Measurements from ENCODE around the gene SYNPO2.
"Not testable (repeated sequence)": the region's sequence is repeated elsewhere in the genome, so short reads cannot be mapped to it uniquely, and the experiment has no call there.

Gene SYNPO2

GRCh38 chr4:119017636-119018035, 129.0 kb downstream of the SYNPO2 start:
- Histone ChIP-seq H3K36me3 (ENCODE audit: control insufficient read depth in 1 of 2, insufficient read depth in 2 of 2, low read depth in 1 of 2, low read length in 2 of 2) (no peaks in the 10 kb centered on the region), H2AK5ac (ENCODE audit: low read length, severe bottlenecking) (no peak overlapping the region), H3K4ac (ENCODE audit: low read depth in 1 of 2, low read length in 2 of 2) (no peak overlapping the region), H2BK5ac (ENCODE audit: low read depth, low read length, poor library complexity, severe bottlenecking) (no peak overlapping the region), H3K4me2 (ENCODE audit: low read length, poor library complexity, severe bottlenecking) (no peak overlapping the region), H4K91ac (ENCODE audit: low read length) (no peak overlapping the region), H3K9me3 (ENCODE audit: control insufficient read depth, low read length) (no peaks in the 10 kb centered on the region), H3K14ac (ENCODE audit: low read length in 2 of 2) (no peak overlapping the region), H3K27me3 (ENCODE audit: control insufficient read depth in 1 of 2, insufficient read depth in 1 of 2, low read length in 2 of 2) (no peaks in the 10 kb centered on the region), H3K4me3 (ENCODE audit: insufficient read depth in 1 of 2, low read depth in 1 of 2, low read length in 2 of 2) (no peak overlapping the region), H3K4me1 (ENCODE audit: control insufficient read depth, insufficient read depth, low read depth, low read length) (no peaks in the 10 kb centered on the region), H3K23ac (ENCODE audit: low read length in 2 of 2) (no peak overlapping the region), H3K9ac (ENCODE audit: low read length) (no peak overlapping the region), H2BK15ac (ENCODE audit: low read depth, poor library complexity, severe bottlenecking) (no peak overlapping the region), H2BK12ac (ENCODE audit: low read length in 2 of 2) (no peak overlapping the region), H2BK120ac (ENCODE audit: low read depth, low read length) (no peak overlapping the region), H3K18ac (ENCODE audit: low read depth in 1 of 2, low read length in 2 of 2) (no peak overlapping the region), H4K8ac (ENCODE audit: low read length) (no peak overlapping the region), H3K27ac (ENCODE audit: low read length, poor library complexity, severe bottlenecking) (no peak overlapping the region), H2AFZ (ENCODE audit: low read depth, low read length) (no peak overlapping the region), H3K79me1 (replicated peaks; ENCODE audit: low read length, poor library complexity, severe bottlenecking) (no peaks in the 10 kb centered on the region)
- WGBS: no CpG with 5 or more reads among the region's 2 CpGs
- no peak for DNase-seq

- peak; percentile 68 for DNase-seq
- H3K4me2 ChIP-seq (ENCODE audit: low read length, poor library complexity, severe bottlenecking): no peak overlapping the region
- no peak overlapping the region for H2AK5ac ChIP-seq (ENCODE audit: low read length, severe bottlenecking)
- no peak overlapping the region for H4K91ac ChIP-seq (ENCODE audit: low read length)
- no peak overlapping the region for H3K14ac ChIP-seq (ENCODE audit: low read length in 2 of 2)
- no peaks in the 10 kb centered on the region for H3K4me1 ChIP-seq (ENCODE audit: control insufficient read depth, insufficient read depth, low read depth, low read length)
- no peaks in the 10 kb centered on the region for H3K9me3 ChIP-seq (ENCODE audit: control insufficient read depth, low read length)
- no peak overlapping the region for H3K9ac ChIP-seq (ENCODE audit: low read length)
- no peak overlapping the region for H3K27ac ChIP-seq (ENCODE audit: low read length, poor library complexity, severe bottlenecking)
- H3K79me1 ChIP-seq (replicated peaks; ENCODE audit: low read length, poor library complexity, severe bottlenecking): no peaks in the 10 kb centered on the region
- H3K23ac ChIP-seq (ENCODE audit: low read length in 2 of 2): no peak overlapping the region
- WGBS: 7% methylated on average over 1 of the region's 1 CpG
- no peaks in the 10 kb centered on the region for H3K27me3 ChIP-seq (ENCODE audit: control insufficient read depth in 1 of 2, insufficient read depth in 1 of 2, low read length in 2 of 2)
- H2BK5ac ChIP-seq (ENCODE audit: low read depth, low read length, poor library complexity, severe bottlenecking): no peak overlapping the region
- no peaks in the 10 kb centered on the region for H3K36me3 ChIP-seq (ENCODE audit: control insufficient read depth in 1 of 2, insufficient read depth in 2 of 2, low read depth in 1 of 2, low read length in 2 of 2)
- H2BK120ac ChIP-seq (ENCODE audit: low read depth, low read length): no peak overlapping the region
- no peak overlapping the region for H3K18ac ChIP-seq (ENCODE audit: low read depth in 1 of 2, low read length in 2 of 2)
- H3K4me3 ChIP-seq (ENCODE audit: insufficient read depth in 1 of 2, low read depth in 1 of 2, low read length in 2 of 2): no peak overlapping the region
- no peak overlapping the region for H4K8ac ChIP-seq (ENCODE audit: low read length)
- H2BK12ac ChIP-seq (ENCODE audit: low read length in 2 of 2): no peak overlapping the region
- H2BK15ac ChIP-seq (ENCODE audit: low read depth, poor library complexity, severe bottlenecking): no peak overlapping the region
- no peak overlapping the region for H3K4ac ChIP-seq (ENCODE audit: low read depth in 1 of 2, low read length in 2 of 2)
- H2AFZ ChIP-seq (ENCODE audit: low read depth, low read length): no peak overlapping the region
Measured at GRCh38 chr4:119020158-119020557, 131.5 kb downstream of the SYNPO2 start.

GRCh38 chr4:119022520-119022919, 133.9 kb downstream of the SYNPO2 start:
- not testable (repeated sequence) for H3K14ac ChIP-seq (ENCODE audit: low read length in 2 of 2); H2BK12ac ChIP-seq (ENCODE audit: low read length in 2 of 2); H3K79me1 ChIP-seq (replicated peaks; ENCODE audit: low read length, poor library complexity, severe bottlenecking); H3K18ac ChIP-seq (ENCODE audit: low read depth in 1 of 2, low read length in 2 of 2); H2AK5ac ChIP-seq (ENCODE audit: low read length, severe bottlenecking); H4K8ac ChIP-seq (ENCODE audit: low read length); H3K27me3 ChIP-seq (ENCODE audit: control insufficient read depth in 1 of 2, insufficient read depth in 1 of 2, low read length in 2 of 2); H3K23ac ChIP-seq (ENCODE audit: low read length in 2 of 2); H2BK120ac ChIP-seq (ENCODE audit: low read depth, low read length); DNase-seq; H3K9me3 ChIP-seq (ENCODE audit: control insufficient read depth, low read length); H4K91ac ChIP-seq (ENCODE audit: low read length); H3K4me1 ChIP-seq (ENCODE audit: control insufficient read depth, insufficient read depth, low read depth, low read length); H2BK15ac ChIP-seq (ENCODE audit: low read depth, poor library complexity, severe bottlenecking); H3K4me3 ChIP-seq (ENCODE audit: insufficient read depth in 1 of 2, low read depth in 1 of 2, low read length in 2 of 2); H3K9ac ChIP-seq (ENCODE audit: low read length); H2AFZ ChIP-seq (ENCODE audit: low read depth, low read length); H3K36me3 ChIP-seq (ENCODE audit: control insufficient read depth in 1 of 2, insufficient read depth in 2 of 2, low read depth in 1 of 2, low read length in 2 of 2); H2BK5ac ChIP-seq (ENCODE audit: low read depth, low read length, poor library complexity, severe bottlenecking); H3K27ac ChIP-seq (ENCODE audit: low read length, poor library complexity, severe bottlenecking); H3K4ac ChIP-seq (ENCODE audit: low read depth in 1 of 2, low read length in 2 of 2); H3K4me2 ChIP-seq (ENCODE audit: low read length, poor library complexity, severe bottlenecking)
- WGBS: 100% methylated on average over 2 of the region's 4 CpGs

- Histone ChIP-seq H3K4ac (ENCODE audit: low read depth in 1 of 2, low read length in 2 of 2) (no peak overlapping the region), H2BK5ac (ENCODE audit: low read depth, low read length, poor library complexity, severe bottlenecking) (no peak overlapping the region), H3K27ac (ENCODE audit: low read length, poor library complexity, severe bottlenecking) (no peak overlapping the region), H2AFZ (ENCODE audit: low read depth, low read length) (no peak overlapping the region), H3K36me3 (ENCODE audit: control insufficient read depth in 1 of 2, insufficient read depth in 2 of 2, low read depth in 1 of 2, low read length in 2 of 2) (no peaks in the 10 kb centered on the region), H2BK15ac (ENCODE audit: low read depth, poor library complexity, severe bottlenecking) (no peak overlapping the region), H3K18ac (ENCODE audit: low read depth in 1 of 2, low read length in 2 of 2) (no peak overlapping the region), H2AK5ac (ENCODE audit: low read length, severe bottlenecking) (no peak overlapping the region), H3K4me1 (ENCODE audit: control insufficient read depth, insufficient read depth, low read depth, low read length) (no peaks in the 10 kb centered on the region), H3K27me3 (ENCODE audit: control insufficient read depth in 1 of 2, insufficient read depth in 1 of 2, low read length in 2 of 2) (no peaks in the 10 kb centered on the region), H3K4me2 (ENCODE audit: low read length, poor library complexity, severe bottlenecking) (no peak overlapping the region), H3K14ac (ENCODE audit: low read length in 2 of 2) (no peak overlapping the region), H4K91ac (ENCODE audit: low read length) (no peak overlapping the region), H2BK120ac (ENCODE audit: low read depth, low read length) (no peak overlapping the region), H2BK12ac (ENCODE audit: low read length in 2 of 2) (no peak overlapping the region), H3K9me3 (ENCODE audit: control insufficient read depth, low read length) (no peaks in the 10 kb centered on the region), H3K23ac (ENCODE audit: low read length in 2 of 2) (no peak overlapping the region), H3K79me1 (replicated peaks; ENCODE audit: low read length, poor library complexity, severe bottlenecking) (no peaks in the 10 kb centered on the region), H4K8ac (ENCODE audit: low read length) (no peak overlapping the region), H3K9ac (ENCODE audit: low read length) (no peak overlapping the region), H3K4me3 (ENCODE audit: insufficient read depth in 1 of 2, low read depth in 1 of 2, low read length in 2 of 2) (no peak overlapping the region)
- 87% methylated on average over 4 of the region's 4 CpGs for WGBS
- DNase-seq: no peak
Measured at GRCh38 chr4:119024102-119024501, 135.4 kb downstream of the SYNPO2 start.

Data from mesenchymal stem cell (in vitro differentiated cells and primary cell).